ENCODE data around the gene KRTAP2-4. TPM values are rescaled to one million over a fixed set of nuclear protein-coding genes. Genes with fewer than 3 reads are reported as not detected.
"Not testable (repeated sequence)": the region's sequence is repeated elsewhere in the genome, so short reads cannot be mapped to it uniquely, and the experiment has no call there.

Gene KRTAP2-4
- total and polyA plus RNA-seq, 2 of the 4 experiments (the other 2 are of a cell fraction), result not detected

GRCh38 chr17:41099682-41100480, 34.2 kb upstream of the KRTAP2-4 start:
- H3K56ac ChIP-seq (ENCODE audit: extremely low read depth, insufficient read depth, low read length); BruUV-seq (replicated peaks); H3K79me1 ChIP-seq (ENCODE audit: low read depth in 1 of 2, low read length in 2 of 2); H3K9ac ChIP-seq (ENCODE audit: low read depth, low read length); H3K27me3 ChIP-seq (ENCODE audit: control insufficient read depth, insufficient read depth, low read length); H3K36me3 ChIP-seq (ENCODE audit: control insufficient read depth, insufficient read depth, low read length); H2AFZ ChIP-seq (replicated peaks; ENCODE audit: low read length, poor library complexity); intact Hi-C loops (cut with micrococcal nuclease); POLR2A ChIA-PET (ENCODE audit: unreplicated experiment); CTCF ChIA-PET; H3K4me3 ChIP-seq (ENCODE audit: insufficient read depth, low read depth, low read length); H3K4me1 ChIP-seq (ENCODE audit: control insufficient read depth, insufficient read depth, low read length); H4K20me1 ChIP-seq (ENCODE audit: insufficient read depth, low read length); in situ Hi-C loops (cut with MboI; ENCODE audit: low sequenced_read_pairs); dilution Hi-C loops (cut with HindIII; ENCODE audit: low sequenced_read_pairs, unreplicated experiment); H2AK5ac ChIP-seq (ENCODE audit: low read depth, low read length); H3K4me2 ChIP-seq (ENCODE audit: low read depth, low read length); H2AK9ac ChIP-seq (replicated peaks; ENCODE audit: low read depth, low read length, poor library complexity); H4K5ac ChIP-seq (ENCODE audit: low read depth, low read length); H4K91ac ChIP-seq (ENCODE audit: insufficient read depth, low read depth, low read length); H3K9me3 ChIP-seq (ENCODE audit: control insufficient read depth, insufficient read depth, low read length); H3K27ac ChIP-seq (ENCODE audit: insufficient read depth, low read length); H3K9me1 ChIP-seq (ENCODE audit: insufficient read depth, low read length); H3K23ac ChIP-seq (ENCODE audit: low read depth, low read length): not testable (repeated sequence)
- Histone ChIP-seq H3K4ac (ENCODE audit: low read depth, low read length) (peak overlapping the region; percentile 78), H4K8ac (ENCODE audit: low read depth in 2 of 2, low read length in 2 of 2) (peak overlapping the region; percentile 1 to 81; a peak in 3 of 4 replicates), H3K14ac (replicated peaks; ENCODE audit: low read depth, low read length) (peak overlapping the region; percentile 83), H3K18ac (ENCODE audit: low read depth, low read length) (peak overlapping the region; percentile 64; the same call in 1 of the 2 replicates), H2BK120ac (ENCODE audit: low read depth, low read length) (peak overlapping the region; percentile 85), H2BK15ac (ENCODE audit: low read depth, low read length) (peak overlapping the region; percentile 23; the same call in 1 of the 3 replicates), H2BK20ac (ENCODE audit: low read depth, low read length) (peak overlapping the region; percentile 64), H2BK5ac (ENCODE audit: low read depth, low read length, poor library complexity, severe bottlenecking) (peak overlapping the region; percentile 43)
- no CpG with 5 or more reads among the region's 7 CpGs for WGBS, 2 experiments (ENCODE audit: extremely low coverage in 2 of 2, insufficient read length in 1 of 2)
- DNase-seq (peak; percentile 81), ATAC-seq (ENCODE audit: low read depth) (peak; percentile 38)
- TF ChIP-seq MXI1 (IDR thresholded peaks at IDR 0.05; ENCODE audit: borderline replicate concordance, low read depth, low read length), result peak; percentile 87
- TF ChIP-seq MAFK (IDR thresholded peaks at IDR 0.05; ENCODE audit: low read depth, low read length), result peak; percentile 26; the same call in 1 of the 2 replicates
- peak; percentile 90 for TF ChIP-seq BHLHE40 (IDR thresholded peaks at IDR 0.05; ENCODE audit: low read depth, low read length)

Data from IMR-90 (cell line).